ENCODE data around the gene FRAS1. TPM values are rescaled to one million over a fixed set of nuclear protein-coding genes. Genes with fewer than 3 reads are reported as not detected.
"Not testable (repeated sequence)": the region's sequence is repeated elsewhere in the genome, so short reads cannot be mapped to it uniquely, and the experiment has no call there.

Gene FRAS1
- total RNA-seq, 2 donors from 2014 or later, result 2.0 to 7.1 TPM

DNA sequence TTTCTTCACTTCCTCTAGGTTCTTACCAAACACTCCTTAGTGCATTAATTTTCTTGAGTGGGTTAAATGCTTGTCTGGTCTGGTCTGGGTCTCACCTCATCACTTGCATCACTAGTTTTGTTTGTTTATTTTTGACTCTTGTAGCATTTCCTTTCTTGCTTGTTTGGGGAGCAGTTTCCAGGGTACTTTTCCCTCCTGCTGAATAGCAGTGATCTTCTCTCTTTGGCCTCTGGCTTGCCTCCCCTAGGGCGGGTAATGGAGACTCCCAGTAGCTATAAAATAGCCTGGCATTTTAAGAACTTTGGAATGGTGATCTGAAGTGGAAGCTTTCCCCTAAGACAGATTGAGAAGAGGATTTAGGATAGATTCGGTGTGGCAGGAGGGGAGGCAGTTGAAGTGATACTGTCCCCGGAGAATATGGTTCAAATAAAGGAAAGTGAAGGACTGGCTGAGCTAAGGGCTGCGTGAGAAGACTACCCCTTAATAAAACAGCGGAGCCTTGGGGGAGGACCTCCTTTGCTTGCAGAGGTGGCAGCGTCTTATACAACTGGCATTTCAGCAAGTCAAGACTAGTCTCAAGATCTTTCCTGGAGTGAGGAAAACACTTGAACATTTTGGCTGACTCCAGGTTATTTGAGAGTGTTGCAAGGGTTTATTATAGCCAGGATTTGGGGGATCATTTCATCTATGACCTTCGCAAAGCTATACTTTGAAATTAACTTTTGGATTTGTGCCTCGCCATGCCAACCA, 190.6 kb downstream of the FRAS1 start:
- Histone ChIP-seq H3K27ac (no peak overlapping the region), H3K36me3 (no peaks in the 10 kb centered on the region), H3K9me3 (no peaks in the 10 kb centered on the region), H3K4me3 (no peak overlapping the region), H3K27me3 (replicated peaks; ENCODE audit: insufficient read depth) (no peaks in the 10 kb centered on the region), H3K4me1 (ENCODE audit: control insufficient read depth in 1 of 2, low read depth in 2 of 2) (no peaks in the 10 kb centered on the region)
- TF ChIP-seq, protein P1, sequence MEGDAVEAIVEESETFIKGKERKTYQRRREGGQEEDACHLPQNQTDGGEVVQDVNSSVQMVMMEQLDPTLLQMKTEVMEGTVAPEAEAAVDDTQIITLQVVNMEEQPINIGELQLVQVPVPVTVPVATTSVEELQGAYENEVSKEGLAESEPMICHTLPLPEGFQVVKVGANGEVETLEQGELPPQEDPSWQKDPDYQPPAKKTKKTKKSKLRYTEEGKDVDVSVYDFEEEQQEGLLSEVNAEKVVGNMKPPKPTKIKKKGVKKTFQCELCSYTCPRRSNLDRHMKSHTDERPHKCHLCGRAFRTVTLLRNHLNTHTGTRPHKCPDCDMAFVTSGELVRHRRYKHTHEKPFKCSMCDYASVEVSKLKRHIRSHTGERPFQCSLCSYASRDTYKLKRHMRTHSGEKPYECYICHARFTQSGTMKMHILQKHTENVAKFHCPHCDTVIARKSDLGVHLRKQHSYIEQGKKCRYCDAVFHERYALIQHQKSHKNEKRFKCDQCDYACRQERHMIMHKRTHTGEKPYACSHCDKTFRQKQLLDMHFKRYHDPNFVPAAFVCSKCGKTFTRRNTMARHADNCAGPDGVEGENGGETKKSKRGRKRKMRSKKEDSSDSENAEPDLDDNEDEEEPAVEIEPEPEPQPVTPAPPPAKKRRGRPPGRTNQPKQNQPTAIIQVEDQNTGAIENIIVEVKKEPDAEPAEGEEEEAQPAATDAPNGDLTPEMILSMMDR (IDR thresholded peaks at IDR 0.05), result no peak
- DNase-seq (ENCODE audit: low spot score), result no peak
- no peak for ATAC-seq (ENCODE audit: insufficient number of reproducible peaks, low FRiP score, low read depth)

DNA sequence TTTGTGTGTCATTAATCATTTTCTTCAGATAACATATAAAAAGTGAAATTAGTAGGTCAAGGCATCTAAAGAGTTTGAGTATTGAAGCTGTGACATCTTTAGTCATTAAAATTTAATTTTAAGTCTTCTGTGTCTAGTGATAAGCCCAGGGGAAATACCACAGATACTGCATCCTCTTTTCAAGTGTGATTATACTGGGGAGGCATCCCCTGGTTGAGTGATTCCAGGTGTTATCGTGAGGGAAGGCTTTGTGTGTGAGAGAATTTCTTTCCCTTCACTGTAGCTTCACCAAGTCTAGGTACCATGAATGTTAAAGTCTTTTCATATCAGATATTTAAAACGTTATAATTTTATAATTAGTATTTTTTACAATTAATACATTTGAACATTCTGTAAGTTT, 193.4 kb downstream of the FRAS1 start:
- ATAC-seq (ENCODE audit: insufficient number of reproducible peaks, low FRiP score, low read depth), result no peak
- Histone ChIP-seq H3K36me3 (no peaks in the 10 kb centered on the region), H3K27me3 (replicated peaks; ENCODE audit: insufficient read depth) (no peaks in the 10 kb centered on the region), H3K4me3 (no peak overlapping the region), H3K4me1 (ENCODE audit: control insufficient read depth in 1 of 2, low read depth in 2 of 2) (no peaks in the 10 kb centered on the region), H3K9me3 (peaks cover 4% of the 10 kb centered on the region), H3K27ac (no peak overlapping the region)
- TF ChIP-seq, protein P1 (IDR thresholded peaks at IDR 0.05), result no peak
- DNase-seq (ENCODE audit: low spot score), result no peak

DNA sequence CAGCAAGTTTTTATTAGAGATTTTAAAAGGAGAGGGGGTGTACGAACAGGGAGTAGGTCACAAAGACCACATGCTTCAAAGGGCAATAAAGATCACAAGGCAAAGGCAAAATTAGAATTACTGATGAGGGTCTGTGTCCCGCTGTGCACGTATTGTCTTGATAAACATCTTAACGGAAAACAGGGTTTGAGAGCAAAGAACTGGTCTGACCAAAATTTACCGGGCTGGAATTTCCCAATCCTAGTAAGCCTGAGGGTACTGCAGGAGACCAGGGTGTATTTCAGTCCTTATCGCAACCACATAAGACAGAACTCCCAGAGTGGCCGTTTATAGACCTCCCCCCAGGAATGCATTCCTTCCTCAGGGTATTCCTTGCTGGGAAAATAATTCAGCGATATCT, 195.7 kb downstream of the FRAS1 start:
- H3K27me3 ChIP-seq (replicated peaks; ENCODE audit: insufficient read depth); H3K36me3 ChIP-seq; H3K4me1 ChIP-seq (ENCODE audit: control insufficient read depth in 1 of 2, low read depth in 2 of 2); H3K9me3 ChIP-seq; H3K27ac ChIP-seq; DNase-seq (ENCODE audit: low spot score); ATAC-seq (ENCODE audit: insufficient number of reproducible peaks, low FRiP score, low read depth); H3K4me3 ChIP-seq: not testable (repeated sequence)

DNA sequence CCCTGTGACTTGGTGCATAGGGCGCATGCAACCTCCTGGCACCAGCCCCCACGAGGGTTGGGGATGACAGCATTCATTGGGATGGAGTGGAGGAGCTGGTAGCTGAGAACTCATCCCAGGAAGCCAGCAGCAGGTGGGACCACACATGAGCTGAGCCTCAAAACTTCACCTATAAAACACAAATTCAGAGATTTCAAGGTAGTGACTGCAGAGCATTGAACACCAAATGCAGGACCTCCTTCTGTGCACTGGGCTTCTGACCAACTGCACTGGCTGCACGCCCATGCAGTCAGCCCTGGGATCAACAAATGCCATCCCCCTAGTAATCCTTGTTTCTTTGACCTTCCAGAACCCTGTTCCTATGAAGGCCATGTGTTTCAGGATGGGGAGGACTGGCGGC, 197.8 kb downstream of the FRAS1 start:
- Histone ChIP-seq H3K9me3 (peaks cover 4% of the 10 kb centered on the region), H3K27ac (no peak overlapping the region), H3K36me3 (no peaks in the 10 kb centered on the region), H3K4me3 (no peak overlapping the region), H3K4me1 (ENCODE audit: control insufficient read depth in 1 of 2, low read depth in 2 of 2) (no peaks in the 10 kb centered on the region), H3K27me3 (replicated peaks; ENCODE audit: insufficient read depth) (no peaks in the 10 kb centered on the region)
- DNase-seq (ENCODE audit: low spot score), result no peak
- no peak for ATAC-seq (ENCODE audit: insufficient number of reproducible peaks, low FRiP score, low read depth)
- TF ChIP-seq, protein P1 (IDR thresholded peaks at IDR 0.05), result no peak

DNA sequence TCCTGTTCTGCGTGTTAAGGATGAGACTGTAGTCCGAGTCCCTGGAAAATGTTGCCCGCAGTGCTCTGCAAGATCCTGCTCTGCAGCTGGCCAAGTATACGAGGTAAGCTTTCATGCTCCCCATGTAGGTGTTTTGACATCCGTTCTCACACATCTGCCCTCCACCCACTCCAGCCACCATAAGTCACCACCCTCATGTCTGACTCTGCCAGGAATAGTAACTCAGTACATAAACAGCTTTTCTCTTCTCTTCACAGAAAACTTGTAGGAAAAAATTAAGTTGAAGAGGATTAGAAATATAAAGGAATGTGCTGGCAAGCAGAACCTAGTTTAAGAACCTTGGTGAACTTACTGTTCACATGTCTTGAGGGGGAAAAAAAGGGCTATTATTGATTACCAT, 207.9 kb downstream of the FRAS1 start:
- Histone ChIP-seq H3K36me3 (no peaks in the 10 kb centered on the region), H3K27me3 (replicated peaks; ENCODE audit: insufficient read depth) (no peaks in the 10 kb centered on the region), H3K4me3 (no peak overlapping the region), H3K27ac (no peak overlapping the region), H3K9me3 (no peaks in the 10 kb centered on the region), H3K4me1 (ENCODE audit: control insufficient read depth in 1 of 2, low read depth in 2 of 2) (no peaks in the 10 kb centered on the region)
- ATAC-seq (ENCODE audit: insufficient number of reproducible peaks, low FRiP score, low read depth) (no peak), DNase-seq (ENCODE audit: low spot score) (no peak)
- TF ChIP-seq, protein P1 (IDR thresholded peaks at IDR 0.05), result no peak

DNA sequence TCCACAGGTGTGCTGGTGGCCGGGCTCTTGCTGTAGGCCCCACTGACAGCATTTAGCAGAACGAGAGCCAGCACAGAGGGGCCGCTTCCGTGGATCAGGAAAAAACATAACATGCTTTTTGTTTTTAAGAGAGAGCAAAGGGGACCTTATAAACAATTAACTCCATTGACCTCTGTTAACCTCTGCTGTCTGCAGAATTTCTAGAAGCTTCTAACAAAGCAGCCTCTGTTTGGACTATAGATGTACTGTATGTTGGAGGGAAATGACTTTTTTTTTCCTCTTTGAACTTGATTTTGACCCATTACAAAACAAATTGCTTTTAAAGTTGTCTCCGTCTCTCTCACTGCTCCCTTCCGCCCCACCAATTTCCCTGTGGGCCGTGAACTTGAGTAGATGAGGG, 210.7 kb downstream of the FRAS1 start:
- ATAC-seq (ENCODE audit: insufficient number of reproducible peaks, low FRiP score, low read depth) (no peak), DNase-seq (ENCODE audit: low spot score) (no peak)
- H3K27me3 ChIP-seq (replicated peaks; ENCODE audit: insufficient read depth), result no peaks in the 10 kb centered on the region
- H3K27ac ChIP-seq, result no peak overlapping the region
- H3K4me3 ChIP-seq, result no peak overlapping the region
- TF ChIP-seq, protein P1 (IDR thresholded peaks at IDR 0.05), result no peak
- no peaks in the 10 kb centered on the region for H3K4me1 ChIP-seq (ENCODE audit: control insufficient read depth in 1 of 2, low read depth in 2 of 2)
- no peaks in the 10 kb centered on the region for H3K36me3 ChIP-seq
- H3K9me3 ChIP-seq, result no peaks in the 10 kb centered on the region

Measured in thoracic aorta (tissue), 2 donors.